Upper lobe of right lung (tissue), 1 donor: ENCODE measurements around the gene HBZ. TPM values are rescaled to one million over a fixed set of nuclear protein-coding genes. Genes with fewer than 3 reads are reported as not detected.
"Not testable (repeated sequence)": the region's sequence is repeated elsewhere in the genome, so short reads cannot be mapped to it uniquely, and the experiment has no call there.

ENCODE experiments used
- ATAC-seq: fragments of 200-7000 bp; cut with Tn5 transposase; one replicate; pipeline ENCODE4 v1.9.1; 2020; ENCODE audit warnings: mild to moderate bottlenecking, moderate library complexity
- DNase-seq: peaks from one replicate; pipeline ENCODE4 v3.0.0-alpha.2; 2020
- H3K27ac ChIP-seq: fragments of 200-600 bp; one replicate; pipeline ENCODE4 v1.8.0; 2022
- H3K27me3 ChIP-seq: fragments of 200-600 bp; one replicate; pipeline ENCODE4 v1.8.0; 2022; ENCODE audit warnings: mild to moderate bottlenecking
- H3K36me3 ChIP-seq: fragments of 200-600 bp; one replicate; pipeline ENCODE4 v1.8.0; 2022
- H3K4me1 ChIP-seq: fragments of 200-600 bp; one replicate; pipeline ENCODE4 v1.8.0; 2022
- H3K4me3 ChIP-seq: fragments of 200-600 bp; one replicate; pipeline ENCODE4 v1.8.0; 2022; ENCODE audit warnings: mild to moderate bottlenecking
- H3K9me3 ChIP-seq: fragments of 200-600 bp; one replicate; pipeline ENCODE4 v1.8.0; 2022
- intact Hi-C: fragments of 100-400 bp; cut with DNase I; formaldehyde crosslinking; loops from one replicate; pipeline ENCODE4 v1.11.0; 2022
- total RNA-seq: library from RNA; stranded (reverse); fragmentation: NEBNext Ultra II Directional; extraction: Animal tissue kit (Norgen Biotek cat#: 25700); gene quantifications from one replicate; pipeline ENCODE4 v1.2.1, GENCODE V29; 2021
- TF ChIP-seq, protein P1 (sequence below): fragments of 200-600 bp; IDR thresholded peaks from one replicate; pipeline ENCODE4 v1.8.0; 2022; ENCODE audit warnings: antibody characterized with exemption
- donor health status: DM: no; HTN: yes; CAD: no; lungs with severe emphysema.

HBZ gene
- total RNA-seq, 1 donor from 2014 or later: not detected

DNA sequence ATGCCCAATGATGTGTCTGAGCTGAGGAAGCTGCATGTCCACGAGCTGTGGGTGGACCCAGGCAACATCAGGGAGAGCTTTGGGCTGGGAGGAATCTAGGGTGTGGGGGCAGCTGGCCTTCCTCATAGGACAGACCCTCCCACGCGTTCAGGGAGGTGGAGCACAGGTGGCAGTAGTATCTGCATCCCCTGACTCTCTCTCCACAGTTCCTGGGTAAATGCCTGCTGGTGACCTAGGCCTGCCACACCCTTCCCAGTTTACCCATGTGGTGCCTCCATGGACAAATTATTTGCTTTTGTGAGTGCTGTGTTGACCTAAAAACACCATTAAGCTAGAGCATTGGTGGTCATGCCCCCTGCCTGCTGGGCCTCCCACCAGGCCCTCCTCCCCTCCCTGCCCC lies 16.6 kb downstream of the HBZ start:
- DNase-seq (no peak), ATAC-seq (no peak)
- Histone ChIP-seq H3K4me3 (no peak overlapping the region), H3K27ac (no peak overlapping the region), H3K27me3 (peaks cover 64% of the 10 kb centered on the region), H3K36me3 (no peaks in the 10 kb centered on the region), H3K9me3 (no peaks in the 10 kb centered on the region), H3K4me1 (peaks cover 18% of the 10 kb centered on the region)
- intact Hi-C loops: no loop called here
- TF ChIP-seq, protein P1, sequence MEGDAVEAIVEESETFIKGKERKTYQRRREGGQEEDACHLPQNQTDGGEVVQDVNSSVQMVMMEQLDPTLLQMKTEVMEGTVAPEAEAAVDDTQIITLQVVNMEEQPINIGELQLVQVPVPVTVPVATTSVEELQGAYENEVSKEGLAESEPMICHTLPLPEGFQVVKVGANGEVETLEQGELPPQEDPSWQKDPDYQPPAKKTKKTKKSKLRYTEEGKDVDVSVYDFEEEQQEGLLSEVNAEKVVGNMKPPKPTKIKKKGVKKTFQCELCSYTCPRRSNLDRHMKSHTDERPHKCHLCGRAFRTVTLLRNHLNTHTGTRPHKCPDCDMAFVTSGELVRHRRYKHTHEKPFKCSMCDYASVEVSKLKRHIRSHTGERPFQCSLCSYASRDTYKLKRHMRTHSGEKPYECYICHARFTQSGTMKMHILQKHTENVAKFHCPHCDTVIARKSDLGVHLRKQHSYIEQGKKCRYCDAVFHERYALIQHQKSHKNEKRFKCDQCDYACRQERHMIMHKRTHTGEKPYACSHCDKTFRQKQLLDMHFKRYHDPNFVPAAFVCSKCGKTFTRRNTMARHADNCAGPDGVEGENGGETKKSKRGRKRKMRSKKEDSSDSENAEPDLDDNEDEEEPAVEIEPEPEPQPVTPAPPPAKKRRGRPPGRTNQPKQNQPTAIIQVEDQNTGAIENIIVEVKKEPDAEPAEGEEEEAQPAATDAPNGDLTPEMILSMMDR: no peak

GRCh38 chr16:170088-170507 lies 17.7 kb downstream of the HBZ start:
- ATAC-seq: peak; percentile 54
- H3K36me3 ChIP-seq, DNase-seq, intact Hi-C loops, H3K9me3 ChIP-seq, H3K4me3 ChIP-seq, H3K27ac ChIP-seq: not testable (repeated sequence)
- H3K27me3 ChIP-seq: peaks cover 70% of the 10 kb centered on the region
- H3K4me1 ChIP-seq: peaks cover 17% of the 10 kb centered on the region

DNA sequence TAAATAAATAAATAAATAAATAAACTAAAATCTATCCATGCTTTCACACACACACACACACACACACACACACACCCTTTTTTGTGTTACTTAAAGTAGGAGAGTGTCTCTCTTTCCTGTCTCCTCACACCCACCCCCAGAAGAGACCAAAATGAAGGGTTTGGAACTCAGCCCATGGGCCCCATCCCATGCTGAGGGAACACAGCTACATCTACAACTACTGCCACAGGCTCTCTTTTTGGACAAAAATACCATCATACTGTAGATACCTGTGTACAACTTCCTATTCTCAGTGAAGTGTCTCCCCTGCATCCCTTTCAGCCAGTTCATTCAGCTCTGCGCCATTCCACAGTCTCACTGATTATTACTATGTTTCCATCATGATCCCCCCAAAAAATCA lies 18.3 kb downstream of the HBZ start:
- Histone ChIP-seq H3K4me3 (no peak overlapping the region), H3K27ac (no peak overlapping the region), H3K9me3 (no peaks in the 10 kb centered on the region), H3K36me3 (no peaks in the 10 kb centered on the region), H3K4me1 (peaks cover 10% of the 10 kb centered on the region), H3K27me3 (peaks cover 70% of the 10 kb centered on the region)
- no peak for ATAC-seq
- TF ChIP-seq, protein P1: no peak
- DNase-seq: no peak
- intact Hi-C loops: no loop called here

- DNase-seq, H3K36me3 ChIP-seq, H3K27ac ChIP-seq, H3K9me3 ChIP-seq, H3K4me1 ChIP-seq, ATAC-seq, H3K4me3 ChIP-seq, intact Hi-C loops: not testable (repeated sequence)
- peaks cover 62% of the 10 kb centered on the region for H3K27me3 ChIP-seq
These were observed 20.0 kb downstream of the HBZ start, which contains the start of gene HBA2 for GRCh38 chr16:172374-172941. HBA2 (plus strand) TSS chr16:172876; CDS start chr16:172913, 37 bp downstream.

- intact Hi-C loops, H3K36me3 ChIP-seq, ATAC-seq, DNase-seq, H3K27ac ChIP-seq, H3K4me1 ChIP-seq, H3K4me3 ChIP-seq, H3K9me3 ChIP-seq: not testable (repeated sequence)
- H3K27me3 ChIP-seq: peaks cover 62% of the 10 kb centered on the region
These were observed 20.9 kb downstream of the HBZ start for GRCh38 chr16:173211-173854.

- H3K4me1 ChIP-seq, H3K9me3 ChIP-seq, ATAC-seq, H3K4me3 ChIP-seq, intact Hi-C loops, DNase-seq, H3K36me3 ChIP-seq, H3K27ac ChIP-seq: not testable (repeated sequence)
- H3K27me3 ChIP-seq: peaks cover 62% of the 10 kb centered on the region
These were observed 21.7 kb downstream of the HBZ start for GRCh38 chr16:173928-174769.

DNA sequence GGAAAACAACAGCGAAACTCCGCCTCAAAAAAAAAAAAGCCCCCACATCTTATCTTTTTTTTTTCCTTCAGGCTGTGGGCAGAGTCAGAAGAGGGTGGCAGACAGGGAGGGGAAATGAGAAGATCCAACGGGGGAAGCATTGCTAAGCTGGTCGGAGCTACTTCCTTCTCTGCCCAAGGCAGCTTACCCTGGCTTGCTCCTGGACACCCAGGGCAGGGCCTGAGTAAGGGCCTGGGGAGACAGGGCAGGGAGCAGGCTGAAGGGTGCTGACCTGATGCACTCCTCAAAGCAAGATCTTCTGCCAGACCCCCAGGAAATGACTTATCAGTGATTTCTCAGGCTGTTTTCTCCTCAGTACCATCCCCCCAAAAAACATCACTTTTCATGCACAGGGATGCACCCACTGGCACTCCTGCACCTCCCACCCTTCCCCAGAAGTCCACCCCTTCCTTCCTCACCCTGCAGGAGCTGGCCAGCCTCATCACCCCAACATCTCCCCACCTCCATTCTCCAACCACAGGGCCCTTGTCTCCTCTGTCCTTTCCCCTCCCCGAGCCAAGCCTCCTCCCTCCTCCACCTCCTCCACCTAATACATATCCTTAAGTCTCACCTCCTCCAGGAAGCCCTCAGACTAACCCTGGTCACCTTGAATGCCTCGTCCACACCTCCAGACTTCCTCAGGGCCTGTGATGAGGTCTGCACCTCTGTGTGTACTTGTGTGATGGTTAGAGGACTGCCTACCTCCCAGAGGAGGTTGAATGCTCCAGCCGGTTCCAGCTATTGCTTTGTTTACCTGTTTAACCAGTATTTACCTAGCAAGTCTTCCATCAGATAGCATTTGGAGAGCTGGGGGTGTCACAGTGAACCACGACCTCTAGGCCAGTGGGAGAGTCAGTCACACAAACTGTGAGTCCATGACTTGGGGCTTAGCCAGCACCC lies 22.8 kb downstream of the HBZ start:
- intact Hi-C loops: no loop called here
- Histone ChIP-seq H3K36me3 (no peaks in the 10 kb centered on the region), H3K27me3 (peaks cover 64% of the 10 kb centered on the region), H3K4me1 (peaks cover 4% of the 10 kb centered on the region), H3K9me3 (no peaks in the 10 kb centered on the region), H3K27ac (no peak overlapping the region), H3K4me3 (no peak overlapping the region)
- TF ChIP-seq, protein P1: no peak
- DNase-seq (no peak), ATAC-seq (no peak)

GRCh38 chr16:176006-176405 lies 23.6 kb downstream of the HBZ start:
- Histone ChIP-seq H3K4me1 (peaks cover 10% of the 10 kb centered on the region), H3K27me3 (peaks cover 66% of the 10 kb centered on the region)
- intact Hi-C loops, H3K36me3 ChIP-seq, H3K4me3 ChIP-seq, ATAC-seq, DNase-seq, H3K9me3 ChIP-seq, H3K27ac ChIP-seq: not testable (repeated sequence)

GRCh38 chr16:176477-177382 lies 24.3 kb downstream of the HBZ start, which contains the start of gene HBA1:
HBA1 (plus strand) TSS chr16:176680; CDS start chr16:176717, 37 bp downstream.
- H3K9me3 ChIP-seq, DNase-seq, intact Hi-C loops, H3K27ac ChIP-seq, H3K4me3 ChIP-seq, H3K36me3 ChIP-seq: not testable (repeated sequence)
- peak; percentile 3 for ATAC-seq
- H3K27me3 ChIP-seq: peaks cover 59% of the 10 kb centered on the region
- H3K4me1 ChIP-seq: peaks cover 18% of the 10 kb centered on the region
